Endothelial cell of umbilical vein (primary cell): ENCODE data around the gene MYH11.
"Not testable (repeated sequence)": the region's sequence is repeated elsewhere in the genome, so short reads cannot be mapped to it uniquely, and the experiment has no call there.

ENCODE experiments used
- CTCF ChIP-seq, 2 donors: IDR thresholded peaks; 1 replicate in 1 of 2; 2 replicates in 1 of 2; pipeline ENCODE4 v1.5.1; 2011; ENCODE audit warnings: low read length in 2 of 2, mild to moderate bottlenecking in 2 of 2, moderate library complexity in 2 of 2, control low read depth in 1 of 2, inconsistent platforms in 1 of 2, low read depth in 1 of 2; ENCODE audit not compliant: insufficient read depth in 1 of 2; ENCODE audit errors: extremely low read depth in 1 of 2
- EZH2 ChIP-seq: IDR thresholded peaks from 2 replicates; pipeline ENCODE4 v1.6.1; 2012; ENCODE audit warnings: borderline replicate concordance, low read depth, mild to moderate bottlenecking, moderate library complexity, low read length, inconsistent platforms; ENCODE audit not compliant: severe bottlenecking
- FOS ChIP-seq: IDR thresholded peaks from 2 replicates; pipeline ENCODE4 v1.6.1; 2011; ENCODE audit warnings: mild to moderate bottlenecking, low read length, moderate library complexity, borderline replicate concordance; ENCODE audit not compliant: insufficient read depth
- POLR2AphosphoS5 ChIP-seq: IDR thresholded peaks from 2 replicates; pipeline ENCODE4 v1.6.1; 2012; ENCODE audit warnings: low read depth, mild to moderate bottlenecking, control low read depth, low read length, moderate library complexity; ENCODE audit not compliant: insufficient read depth
- TF ChIP-seq, protein P1 (sequence below): IDR thresholded peaks from 2 replicates; pipeline ENCODE4 v1.6.1; 2011; ENCODE audit not compliant: insufficient read depth, insufficient read length

GRCh38 chr16:15812401-15812750 is 44.5 kb downstream of the MYH11 start:
- not testable (repeated sequence) for TF ChIP-seq FOS; CTCF (IDR thresholded peaks at IDR 0.05; ENCODE audit: extremely low read depth in 1 of 2, insufficient read depth in 1 of 2, low read depth in 1 of 2, low read length in 2 of 2); POLR2AphosphoS5; EZH2
- TF ChIP-seq, protein P1, sequence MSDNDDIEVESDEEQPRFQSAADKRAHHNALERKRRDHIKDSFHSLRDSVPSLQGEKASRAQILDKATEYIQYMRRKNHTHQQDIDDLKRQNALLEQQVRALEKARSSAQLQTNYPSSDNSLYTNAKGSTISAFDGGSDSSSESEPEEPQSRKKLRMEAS, result not testable (repeated sequence)
